Measurements from ENCODE around the gene CCDC148. TPM values are rescaled to one million over a fixed set of nuclear protein-coding genes. Genes with fewer than 3 reads are reported as not detected.

CCDC148 gene
- total and polyA plus RNA-seq, 4 donors = 0.02 to 0.42 (median 0.31) TPM

- 86% methylated on average over 5 of the region's 5 CpGs for WGBS
- H3K36me3 ChIP-seq (ENCODE audit: control insufficient read depth in 4 of 4, insufficient read depth in 3 of 4, low read depth in 1 of 4, low read length in 3 of 4) = no peaks in the 10 kb centered on the region
Observed at GRCh38 chr2:158366342-158366741, 90.2 kb downstream of the CCDC148 start.

GRCh38 chr2:158359846-158360245 lies 96.7 kb downstream of the CCDC148 start:
- Histone ChIP-seq H3K27ac (ENCODE audit: low read depth in 1 of 2, low read length in 2 of 2) (no peak overlapping the region), H3K4me3 (ENCODE audit: low read depth in 1 of 3, low read length in 3 of 3) (no peak overlapping the region), H3K27me3 (ENCODE audit: control insufficient read depth in 4 of 4, insufficient read depth in 4 of 4, low read length in 3 of 4) (no peaks in the 10 kb centered on the region), H3K9me3 (ENCODE audit: control insufficient read depth in 4 of 4, low read length in 3 of 4) (no peaks in the 10 kb centered on the region), H3K36me3 (ENCODE audit: control insufficient read depth in 4 of 4, insufficient read depth in 3 of 4, low read depth in 1 of 4, low read length in 3 of 4) (no peaks in the 10 kb centered on the region), H3K4me1 (ENCODE audit: control insufficient read depth in 4 of 4, insufficient read depth in 4 of 4, low read length in 3 of 4) (no peaks in the 10 kb centered on the region), H3K9ac (ENCODE audit: low read depth in 1 of 2, low read length in 2 of 2) (no peak overlapping the region)
- 67% methylated on average over 4 of the region's 4 CpGs for WGBS
- no peak for DNase-seq (ENCODE audit: low spot score)
- TF ChIP-seq ATF3 (IDR thresholded peaks at IDR 0.05) = no peak
- no peak for TF ChIP-seq CTCF (IDR thresholded peaks at IDR 0.05; ENCODE audit: low read depth, low read length, missing input control)
- no peak for TF ChIP-seq NR2F2 (IDR thresholded peaks at IDR 0.05)
- TF ChIP-seq EGR1 (IDR thresholded peaks at IDR 0.05; ENCODE audit: low read depth in 2 of 2) = no peak
- no peak for TF ChIP-seq REST (IDR thresholded peaks at IDR 0.05)
- no peak for TF ChIP-seq FOXA2 (IDR thresholded peaks at IDR 0.05)
- no peak for TF ChIP-seq HNF4A (conservative IDR thresholded peaks at IDR 0.05)
- no peak for TF ChIP-seq JUND (IDR thresholded peaks at IDR 0.05)
- TF ChIP-seq RAD21 (IDR thresholded peaks at IDR 0.05) = no peak
- no peak for TF ChIP-seq YY1 (IDR thresholded peaks at IDR 0.05)
- TF ChIP-seq SP1 (IDR thresholded peaks at IDR 0.05) = no peak

More at GRCh38 chr2:158366342-158366741, 90.2 kb downstream of the CCDC148 start:
- H3K9ac ChIP-seq (ENCODE audit: low read depth in 1 of 2, low read length in 2 of 2) = no peak overlapping the region
- no peak overlapping the region for H3K4me3 ChIP-seq (ENCODE audit: low read depth in 1 of 3, low read length in 3 of 3)
- H3K27ac ChIP-seq (ENCODE audit: low read depth in 1 of 2, low read length in 2 of 2) = no peak overlapping the region
- H3K27me3 ChIP-seq (ENCODE audit: control insufficient read depth in 4 of 4, insufficient read depth in 4 of 4, low read length in 3 of 4) = no peaks in the 10 kb centered on the region
- no peaks in the 10 kb centered on the region for H3K9me3 ChIP-seq (ENCODE audit: control insufficient read depth in 4 of 4, low read length in 3 of 4)
- H3K4me1 ChIP-seq (ENCODE audit: control insufficient read depth in 4 of 4, insufficient read depth in 4 of 4, low read length in 3 of 4) = no peaks in the 10 kb centered on the region
- DNase-seq (ENCODE audit: low spot score) = no peak
- TF ChIP-seq RXRA (IDR thresholded peaks at IDR 0.05) (no peak), FOXA2 (IDR thresholded peaks at IDR 0.05) (no peak), ZBTB33 (IDR thresholded peaks at IDR 0.05) (no peak), REST (IDR thresholded peaks at IDR 0.05) (no peak), GABPA (IDR thresholded peaks at IDR 0.05 in 1 of 2, conservative IDR thresholded peaks at IDR 0.05 in 1 of 2) (no peak), SP1 (IDR thresholded peaks at IDR 0.05) (no peak)
